HG03432 (cell line): Measurements from ENCODE around the gene SP140.
"Not testable (repeated sequence)": the region's sequence is repeated elsewhere in the genome, so short reads cannot be mapped to it uniquely, and the experiment has no call there.

Experiments used
- ATAC-seq: cut with Tn5 transposase; IDR thresholded peaks from one replicate; pipeline ENCODE4 v1.9.1; 2021; ENCODE audit warnings: mild to moderate bottlenecking, moderate library complexity; ENCODE audit not compliant: unreplicated experiment

The SP140 gene

GRCh38 chr2:230225486-230225885, at the start of gene SP140:
TSS of gene SP140 (plus strand) at chr2:230225736. CDS start at chr2:230225845, 109 bp downstream.
- ATAC-seq: peak; percentile 84

- no peak for ATAC-seq
Measured at GRCh38 chr2:230176996-230177395, 48.5 kb upstream of the SP140 start.

DNA sequence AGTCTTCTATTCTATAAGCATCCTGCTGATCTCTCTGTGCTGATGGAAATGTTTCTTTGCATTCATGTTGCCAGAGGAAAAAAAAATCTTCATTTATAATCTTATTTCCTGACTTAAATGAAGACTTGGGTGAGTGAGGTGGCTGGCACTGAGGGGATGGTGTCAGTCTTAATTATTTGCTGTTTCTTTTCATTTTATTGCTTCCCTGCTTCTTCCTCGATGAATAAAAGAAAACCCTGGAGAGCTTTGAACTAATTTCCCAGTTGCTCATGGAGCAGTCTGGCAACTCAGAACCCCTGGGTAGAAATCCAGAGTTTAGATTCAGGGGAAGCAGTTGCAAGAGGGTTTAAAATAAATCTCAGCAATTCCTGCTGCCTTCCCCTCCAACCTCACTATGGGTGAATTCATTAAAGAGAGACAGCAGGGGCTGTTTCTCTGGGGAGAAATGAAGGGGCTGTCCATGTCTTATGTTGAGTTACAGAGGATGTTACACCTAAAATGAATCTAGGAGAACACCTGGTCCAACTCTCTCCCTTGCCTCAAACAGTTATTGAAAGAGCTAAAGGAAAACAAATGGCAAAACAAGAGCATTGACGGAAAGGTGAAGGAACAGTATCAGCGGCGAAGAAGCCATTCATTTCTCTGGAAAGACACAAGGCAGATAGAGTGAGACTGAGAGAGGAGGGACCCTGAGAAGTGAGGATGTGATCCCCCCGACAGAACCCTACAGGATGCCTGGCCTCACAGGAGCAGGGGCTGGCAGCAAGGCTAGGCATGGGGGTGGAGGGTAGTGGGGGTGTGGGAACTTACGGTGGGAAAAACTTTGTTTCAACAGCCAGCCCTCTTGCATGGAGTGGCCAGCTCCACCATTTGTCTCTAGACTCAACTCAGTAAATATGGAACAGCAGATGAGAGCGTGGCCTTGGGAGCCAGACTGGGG, 46.7 kb upstream of the SP140 start:
- no peak for ATAC-seq

DNA sequence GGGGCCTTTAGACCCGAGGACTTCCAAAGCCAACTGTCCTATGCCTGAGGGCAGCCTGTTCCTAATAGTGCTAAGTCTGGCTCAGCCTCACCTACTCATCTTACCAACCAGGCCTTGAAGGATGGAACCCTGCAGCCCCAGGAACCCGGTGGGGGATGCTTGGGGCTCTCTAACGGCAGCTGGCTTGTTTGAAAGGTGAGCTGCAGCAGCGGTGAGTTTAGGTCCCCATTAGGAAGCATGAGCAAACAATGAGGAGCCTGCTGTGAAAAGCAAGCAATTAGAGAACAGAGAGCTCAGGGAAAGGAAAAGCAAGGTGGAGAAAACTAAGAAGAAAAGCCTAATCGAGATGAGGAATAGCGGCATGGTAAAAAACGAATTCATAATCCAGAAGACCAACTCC, 45.6 kb upstream of the SP140 start:
- no peak for ATAC-seq

DNA sequence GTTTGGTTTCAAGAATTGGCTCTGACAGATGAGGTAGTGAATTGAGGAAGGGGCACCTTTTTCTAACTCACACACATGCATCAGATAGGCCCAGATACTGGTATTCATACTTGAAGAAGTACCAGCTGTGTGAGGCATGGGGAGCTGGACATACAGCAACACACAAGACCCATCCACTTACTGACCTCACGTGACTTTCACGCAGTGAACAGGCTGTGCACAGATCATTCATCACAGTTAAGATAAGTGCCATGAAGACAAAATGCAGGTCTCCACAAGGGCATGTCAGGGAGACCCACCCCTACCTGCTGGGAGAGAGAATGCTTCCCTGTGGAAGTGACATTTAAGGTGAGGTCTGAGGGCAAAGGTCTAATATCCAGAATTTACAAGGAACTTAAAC, 44.3 kb upstream of the SP140 start:
- ATAC-seq: no peak

DNA sequence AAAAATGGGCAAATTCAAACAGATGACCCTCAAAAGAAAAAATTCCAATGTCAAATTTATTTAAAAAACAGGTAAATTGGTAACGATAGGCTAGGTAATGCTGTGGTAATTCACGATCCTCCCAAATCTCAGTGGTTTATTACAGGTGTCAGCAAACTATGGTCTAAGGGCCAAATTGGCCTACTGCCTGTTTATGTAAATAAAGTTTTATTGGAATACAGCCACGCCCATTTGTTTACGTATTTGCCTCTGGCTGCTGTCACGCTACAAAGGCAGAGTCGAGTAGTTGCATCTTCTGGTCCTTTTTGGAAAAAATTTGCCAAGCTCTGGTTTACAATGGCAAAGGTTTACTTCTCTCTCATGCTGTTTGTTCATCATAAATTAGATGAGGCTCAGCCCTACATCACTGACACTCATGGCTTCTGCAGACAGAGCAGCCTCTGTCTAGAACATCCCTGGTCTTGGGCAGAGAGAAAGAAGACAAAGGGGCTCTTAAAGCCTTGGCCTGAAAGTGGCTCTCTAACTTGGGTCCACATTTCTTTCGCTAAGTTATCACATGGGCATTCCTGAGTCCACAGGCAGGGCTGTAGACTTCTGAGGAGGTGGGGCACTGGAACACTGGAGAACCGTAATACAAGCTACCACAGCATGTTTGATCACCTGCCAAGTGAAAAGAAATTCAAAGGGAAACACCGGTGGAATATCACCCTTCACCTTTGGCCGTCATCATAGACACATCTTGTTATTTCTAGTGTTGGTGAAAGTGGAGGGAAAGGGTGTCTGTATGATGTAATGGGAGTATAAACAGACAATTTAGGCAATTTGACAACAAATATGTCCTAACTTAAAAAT, 40.6 kb upstream of the SP140 start:
- ATAC-seq: no peak

DNA sequence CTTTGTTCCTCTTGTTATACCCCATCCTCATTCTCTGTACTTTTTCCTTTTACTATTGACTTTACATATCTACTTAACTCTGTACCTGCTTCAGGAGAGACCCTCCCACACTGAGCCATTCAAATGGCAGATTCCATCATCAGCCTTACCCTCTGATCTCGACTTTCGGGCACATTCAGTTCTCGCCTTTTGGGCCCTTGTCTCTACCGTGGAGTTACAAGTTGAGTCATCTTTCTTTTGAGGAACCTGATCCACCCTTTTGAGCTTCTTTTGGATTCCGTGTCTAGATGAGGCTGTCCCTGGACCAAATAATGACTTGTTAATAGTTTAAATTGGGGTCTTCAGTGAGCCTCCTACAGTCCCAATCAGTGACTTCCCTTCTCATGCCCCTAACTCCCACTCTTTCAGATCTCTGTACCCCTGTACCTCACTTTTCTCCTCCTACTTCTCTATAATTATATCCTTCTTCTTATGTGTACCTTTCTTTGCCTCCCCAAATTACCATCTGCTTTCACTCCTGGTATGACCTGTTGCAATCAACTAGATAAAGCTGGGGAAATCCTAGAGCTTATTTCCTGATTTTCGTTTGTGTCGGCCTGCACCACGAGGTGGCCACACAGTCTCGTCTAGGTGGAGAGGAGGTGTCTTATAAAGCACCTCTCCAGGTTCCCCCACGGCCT, 23.0 kb upstream of the SP140 start:
- ATAC-seq: peak; percentile 69

GRCh38 chr2:230203110-230203676, 22.3 kb upstream of the SP140 start:
- ATAC-seq: peak; percentile 53

DNA sequence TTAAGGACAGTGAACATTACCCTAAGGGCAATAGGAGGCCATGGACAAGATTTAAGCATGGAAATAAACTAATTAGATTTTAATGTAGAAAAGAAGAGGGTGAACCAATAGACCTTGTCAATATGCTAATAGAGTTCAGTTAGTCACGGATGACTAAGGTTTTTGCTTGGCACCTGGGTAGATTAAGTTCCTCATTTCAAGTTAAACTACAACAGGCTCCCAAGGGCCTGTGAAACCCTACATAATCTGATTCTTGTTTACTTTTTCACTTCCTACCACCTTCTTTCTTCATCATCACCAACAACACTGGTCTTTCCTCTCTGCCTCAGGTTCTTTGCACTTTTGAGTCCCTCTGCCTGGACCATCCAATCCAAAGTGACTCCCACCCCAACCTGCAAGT, 20.5 kb upstream of the SP140 start:
- ATAC-seq: peak; percentile 35

DNA sequence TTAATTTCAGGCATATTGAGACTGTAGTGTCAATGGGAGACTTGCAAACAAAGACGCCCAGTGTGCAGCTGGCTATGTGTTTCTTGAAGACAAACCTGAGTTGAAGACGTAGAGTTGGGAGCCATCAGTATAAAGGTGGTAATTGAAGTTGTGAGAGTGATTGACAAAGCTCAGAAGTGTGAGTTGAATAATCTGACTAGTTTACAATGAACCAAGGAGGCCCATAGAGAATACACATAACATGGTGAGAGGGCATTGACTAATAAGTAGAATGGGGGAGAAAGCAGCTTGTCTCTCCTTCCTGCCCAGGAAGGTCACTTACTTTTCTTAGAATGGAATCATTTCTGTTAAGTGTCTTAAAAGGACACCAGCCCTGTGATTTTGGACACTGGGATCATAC, 19.8 kb upstream of the SP140 start:
- no peak for ATAC-seq

DNA sequence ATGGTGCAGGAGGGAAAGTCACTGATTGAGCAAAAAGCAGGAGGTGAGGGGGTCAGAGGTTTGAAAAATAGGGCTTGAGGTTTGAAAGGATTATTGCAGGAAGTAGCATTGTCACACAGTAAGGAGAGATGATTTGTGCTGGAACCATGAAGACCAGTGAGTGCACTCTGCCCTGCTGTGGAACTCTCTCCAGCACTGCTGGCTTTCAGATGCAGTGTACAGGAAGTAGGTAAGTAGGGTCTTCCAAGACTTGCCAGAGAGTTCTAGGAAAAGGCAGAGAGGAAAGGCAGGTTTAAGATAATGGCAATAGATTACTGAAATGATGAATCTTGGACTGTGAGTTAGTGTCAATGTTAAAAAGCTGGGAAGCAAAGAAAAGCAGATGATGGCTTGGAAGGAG, 17.0 kb upstream of the SP140 start:
- no peak for ATAC-seq

GRCh38 chr2:230209422-230210051, 16.0 kb upstream of the SP140 start:
- ATAC-seq: peak; percentile 63

DNA sequence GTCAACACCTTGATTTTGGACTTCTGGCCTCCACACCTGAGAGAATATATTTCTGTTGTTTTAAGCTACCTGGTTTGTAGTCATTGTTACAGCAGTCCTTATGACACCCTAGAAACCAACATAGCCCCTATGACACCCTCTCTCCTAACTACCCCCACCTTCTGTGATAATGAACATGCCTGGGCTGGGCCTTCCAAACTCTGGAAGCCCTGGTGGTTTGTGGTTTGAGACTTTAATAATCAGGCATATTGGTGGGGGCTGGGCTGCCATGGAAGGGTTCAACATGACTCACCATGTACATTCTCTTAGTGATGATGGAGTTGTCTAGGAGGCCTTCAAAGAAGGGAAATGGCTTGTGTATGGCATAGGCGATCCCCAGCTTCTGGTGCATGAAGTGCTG, 9.0 kb upstream of the SP140 start:
- no peak for ATAC-seq

- no peak for ATAC-seq
Measured at GRCh38 chr2:230217424-230217823, 8.1 kb upstream of the SP140 start.

GRCh38 chr2:230218421-230218820, 7.1 kb upstream of the SP140 start:
- no peak for ATAC-seq

DNA sequence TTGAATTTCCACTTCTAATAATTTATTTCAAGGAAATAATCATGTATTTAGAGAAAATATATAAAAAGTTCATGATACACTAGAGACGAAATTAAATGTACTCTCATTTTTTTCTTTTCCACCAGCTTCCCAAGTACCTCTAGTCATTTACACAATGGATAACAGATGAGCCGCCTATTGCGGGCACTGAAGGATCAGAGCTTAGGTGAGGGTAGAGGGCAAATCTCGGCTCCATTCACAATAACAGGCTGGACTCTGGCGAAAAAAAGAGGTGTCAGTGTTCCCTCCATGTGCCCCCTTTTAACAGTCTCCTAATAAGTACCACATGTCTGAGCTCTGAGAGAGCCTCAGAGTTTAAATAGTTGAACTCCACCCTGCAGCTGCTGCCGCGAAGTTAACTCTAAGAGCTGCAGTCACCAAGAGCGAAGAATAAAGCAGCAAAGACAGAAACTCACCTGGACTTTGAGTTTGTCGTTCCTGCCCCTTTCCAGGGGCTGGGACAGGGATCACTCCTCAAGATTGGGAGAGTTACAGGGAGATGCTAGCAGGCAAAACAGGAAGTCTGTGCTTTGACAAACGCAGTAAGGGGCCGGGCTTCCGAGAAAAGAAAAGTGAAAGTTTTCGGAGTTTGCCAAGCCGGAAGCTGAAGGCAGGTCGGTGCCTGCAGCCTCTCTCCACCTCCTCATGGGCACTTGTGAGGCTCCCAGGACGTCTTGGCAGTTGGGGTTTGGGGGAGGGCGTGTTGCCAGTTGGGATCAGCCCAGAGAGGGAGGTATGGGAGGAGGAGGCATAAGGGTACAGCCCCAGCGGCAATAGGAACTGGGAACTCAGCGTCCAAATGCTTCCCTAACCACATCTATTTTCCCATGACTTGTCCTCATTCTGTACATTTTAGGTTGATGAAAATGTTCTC, 5.9 kb upstream of the SP140 start, which contains the start of gene SP110:
TSS of gene SP110 (minus strand) at position 566 of the 913 bp plus-strand sequence. CDS start 3,057 bp downstream, outside the sequence.
- ATAC-seq: peak; percentile 86

DNA sequence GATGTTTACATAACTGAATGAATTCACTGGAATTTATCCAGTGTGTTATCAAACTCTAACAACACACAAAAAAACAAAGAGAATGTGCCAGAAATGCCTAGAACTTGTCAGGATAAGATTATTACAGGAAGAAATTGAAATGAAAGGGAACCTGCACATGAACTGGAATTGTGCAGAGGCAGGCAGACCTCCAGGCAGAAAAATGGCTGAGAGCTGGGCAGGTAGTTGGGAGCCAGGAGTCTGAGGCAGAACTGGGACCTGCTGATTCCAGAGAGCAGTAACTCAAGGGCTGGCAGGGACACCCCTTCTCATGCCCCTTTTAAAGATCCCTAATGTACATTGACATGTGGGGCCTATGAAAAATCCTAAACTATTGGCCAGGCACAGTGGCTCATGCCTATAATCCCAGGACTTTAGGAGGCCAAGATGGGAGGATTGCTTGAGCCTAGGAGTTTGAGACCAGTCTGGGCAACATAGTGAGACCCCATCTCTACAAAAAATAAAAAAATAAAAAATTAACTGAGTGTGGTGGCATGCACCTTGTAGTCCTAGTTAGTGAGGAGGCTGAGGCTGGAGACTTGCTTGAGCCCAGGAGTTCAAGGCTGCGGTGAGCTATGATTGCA, 5.1 kb upstream of the SP140 start:
- no peak for ATAC-seq

GRCh38 chr2:230221493-230221892, 4.0 kb upstream of the SP140 start:
- ATAC-seq: no peak

GRCh38 chr2:230222829-230223228, 2.7 kb upstream of the SP140 start:
- ATAC-seq: not testable (repeated sequence)
